22Rv1 (cell line): ENCODE measurements around the gene ALS2.

ENCODE experiments used
- H3K27ac ChIP-seq: fragments of 450-650 bp; 2 replicates; pipeline ENCODE4 v1.5.1; 2017
- ZFX ChIP-seq: fragments of 450-650 bp; IDR thresholded peaks from 2 replicates; pipeline ENCODE4 v1.6.1; 2017; ENCODE audit warnings: antibody characterized with exemption, borderline replicate concordance
- TF ChIP-seq, protein P1 (sequence below): fragments of 450-650 bp; IDR thresholded peaks from 2 replicates; pipeline ENCODE4 v1.5.1; 2017; ENCODE audit warnings: mild to moderate bottlenecking

The ALS2 gene

DNA sequence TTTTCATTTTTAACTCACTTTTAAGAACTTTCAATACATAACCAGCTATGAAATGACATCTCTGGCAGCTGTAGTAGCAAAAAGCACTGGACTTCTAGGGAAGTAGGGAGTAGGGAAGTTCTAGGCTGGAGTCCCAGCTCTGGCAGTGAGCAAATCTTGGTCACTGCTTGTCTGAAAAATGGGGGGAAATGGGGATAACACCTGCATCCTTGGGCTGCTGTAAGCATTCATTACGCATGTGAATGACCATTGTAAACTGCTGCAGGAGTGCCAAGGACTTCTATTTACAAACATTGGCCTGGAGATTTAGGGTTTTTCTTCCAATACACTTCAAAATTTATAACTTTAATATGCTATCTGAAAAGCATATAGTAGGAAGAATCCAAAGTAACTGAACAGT lies 81.3 kb downstream of the ALS2 start:
- TF ChIP-seq, protein P1, sequence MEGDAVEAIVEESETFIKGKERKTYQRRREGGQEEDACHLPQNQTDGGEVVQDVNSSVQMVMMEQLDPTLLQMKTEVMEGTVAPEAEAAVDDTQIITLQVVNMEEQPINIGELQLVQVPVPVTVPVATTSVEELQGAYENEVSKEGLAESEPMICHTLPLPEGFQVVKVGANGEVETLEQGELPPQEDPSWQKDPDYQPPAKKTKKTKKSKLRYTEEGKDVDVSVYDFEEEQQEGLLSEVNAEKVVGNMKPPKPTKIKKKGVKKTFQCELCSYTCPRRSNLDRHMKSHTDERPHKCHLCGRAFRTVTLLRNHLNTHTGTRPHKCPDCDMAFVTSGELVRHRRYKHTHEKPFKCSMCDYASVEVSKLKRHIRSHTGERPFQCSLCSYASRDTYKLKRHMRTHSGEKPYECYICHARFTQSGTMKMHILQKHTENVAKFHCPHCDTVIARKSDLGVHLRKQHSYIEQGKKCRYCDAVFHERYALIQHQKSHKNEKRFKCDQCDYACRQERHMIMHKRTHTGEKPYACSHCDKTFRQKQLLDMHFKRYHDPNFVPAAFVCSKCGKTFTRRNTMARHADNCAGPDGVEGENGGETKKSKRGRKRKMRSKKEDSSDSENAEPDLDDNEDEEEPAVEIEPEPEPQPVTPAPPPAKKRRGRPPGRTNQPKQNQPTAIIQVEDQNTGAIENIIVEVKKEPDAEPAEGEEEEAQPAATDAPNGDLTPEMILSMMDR = no peak
- no peak for TF ChIP-seq ZFX
- no peak overlapping the region for H3K27ac ChIP-seq

DNA sequence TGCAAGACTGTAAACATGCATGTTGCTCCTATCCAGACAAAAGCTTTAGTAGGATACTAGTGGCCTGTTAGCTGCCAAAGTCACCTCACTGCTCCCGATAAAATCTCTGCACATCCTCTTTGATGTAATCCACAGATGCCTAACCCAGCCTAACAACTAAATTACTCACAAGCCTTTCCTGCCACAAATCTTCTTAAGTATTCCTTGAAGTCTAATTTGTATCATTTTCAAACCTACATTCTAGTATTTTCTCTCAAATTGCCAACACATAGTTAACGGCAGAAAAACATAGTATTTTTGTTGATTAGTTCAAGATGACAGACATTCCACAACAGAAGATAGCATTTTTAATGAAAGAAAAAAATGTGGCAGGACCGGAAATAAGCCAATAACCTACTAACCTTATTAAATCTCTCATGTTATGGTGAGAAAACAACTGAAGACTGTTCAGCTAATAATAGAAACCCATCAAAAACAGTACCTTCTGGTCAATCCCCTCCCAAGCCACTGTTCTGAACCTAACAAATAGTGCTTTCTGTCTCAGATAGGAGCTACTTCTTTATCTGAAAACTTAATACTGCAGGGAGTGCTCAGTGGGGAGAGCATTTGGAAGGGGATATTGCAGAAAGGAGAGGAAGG lies 82.0 kb downstream of the ALS2 start, which contains the start of gene MPP4:
MPP4 (minus strand) TSS at position 57 of the 639 bp plus-strand sequence. CDS start 4,690 bp downstream, outside the sequence.
- TF ChIP-seq, protein P1 = no peak
- TF ChIP-seq ZFX = no peak
- H3K27ac ChIP-seq = no peak within 1 kb of the TSS

DNA sequence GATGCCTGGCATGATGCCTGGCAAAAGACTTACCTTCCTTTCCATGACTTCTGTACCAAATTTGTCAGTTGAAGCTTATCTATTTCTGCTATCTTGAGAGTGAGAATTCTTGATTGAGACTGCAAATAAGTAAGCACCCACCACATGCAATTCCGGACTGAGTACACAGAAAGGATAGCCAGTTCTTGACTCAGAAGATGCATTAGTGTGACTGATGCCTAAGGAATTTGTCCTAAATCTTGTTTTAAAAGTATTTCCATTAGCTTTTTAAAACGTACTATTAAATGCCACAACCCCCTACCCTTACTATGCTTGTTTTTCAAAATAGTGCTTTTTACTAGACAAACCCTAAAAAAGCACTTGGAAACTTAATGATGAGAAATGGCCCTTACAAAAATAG lies 82.8 kb downstream of the ALS2 start:
- H3K27ac ChIP-seq = no peak overlapping the region
- TF ChIP-seq, protein P1 = no peak
- no peak for TF ChIP-seq ZFX

DNA sequence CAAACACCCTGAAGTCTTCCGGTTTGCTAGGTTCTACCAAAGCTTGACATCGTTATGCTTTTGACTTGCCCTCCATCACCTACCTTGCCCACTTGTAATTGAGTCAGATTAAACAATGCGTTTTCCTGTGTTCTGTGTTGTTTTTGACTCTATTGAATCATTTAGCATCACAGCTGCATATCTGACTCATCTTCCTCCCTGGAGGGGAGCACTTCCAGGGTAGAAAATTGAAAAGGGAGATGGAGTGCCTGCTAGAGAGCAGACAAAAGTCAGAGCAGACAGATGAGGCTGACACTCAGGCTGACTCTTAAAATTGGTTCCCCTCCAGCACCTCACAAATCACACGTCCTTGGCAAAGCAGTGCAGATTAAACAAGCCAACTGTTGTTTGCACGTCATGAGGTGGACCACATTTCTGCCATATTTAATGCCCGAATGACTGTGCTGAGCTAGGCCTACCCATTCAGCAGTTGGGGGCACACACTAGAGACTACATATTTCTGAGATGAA lies 84.5 kb downstream of the ALS2 start:
- TF ChIP-seq, protein P1 = no peak
- no peak for TF ChIP-seq ZFX
- H3K27ac ChIP-seq = no peak overlapping the region

DNA sequence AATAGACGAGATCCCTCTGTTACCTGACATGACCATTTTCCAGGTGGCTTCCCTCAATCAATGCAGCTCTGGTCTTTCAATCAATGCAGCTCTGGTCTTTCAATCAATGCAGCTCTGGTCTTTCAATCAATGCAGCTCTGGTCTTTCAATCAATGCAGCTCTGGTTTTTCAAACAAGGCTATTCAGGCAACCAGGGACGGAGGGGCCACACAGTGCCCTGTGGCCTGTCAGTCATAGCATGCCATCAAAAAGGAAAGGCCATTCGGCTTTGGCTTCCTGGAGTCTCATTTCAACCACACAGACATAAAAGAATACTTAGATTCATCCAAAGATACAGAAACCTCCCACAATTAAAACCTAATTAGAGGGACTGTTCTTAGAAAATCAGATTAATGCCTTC lies 95.6 kb downstream of the ALS2 start:
- no peak overlapping the region for H3K27ac ChIP-seq
- no peak for TF ChIP-seq ZFX
- TF ChIP-seq, protein P1 = no peak

DNA sequence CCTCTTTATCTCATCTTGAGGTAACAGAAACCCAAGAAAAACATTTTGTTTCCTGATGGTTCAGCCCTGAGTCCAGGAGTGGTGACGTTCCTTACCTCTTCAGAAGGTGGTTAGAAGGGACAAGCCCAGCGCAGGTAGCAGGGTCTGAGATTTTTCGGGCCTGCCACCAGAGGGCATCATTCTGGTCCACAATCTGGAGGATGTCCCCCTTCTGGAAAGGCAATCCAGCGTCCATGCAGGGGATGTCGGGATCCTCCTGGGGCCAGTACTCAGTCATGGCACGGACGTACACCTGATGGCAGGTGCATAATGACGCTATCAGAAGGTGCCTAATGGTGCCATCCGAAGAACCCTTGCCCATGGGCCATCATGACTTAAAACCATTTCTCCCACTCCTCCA lies 100.0 kb downstream of the ALS2 start:
- TF ChIP-seq, protein P1 = peak; percentile 61
- TF ChIP-seq ZFX = no peak
- no peak overlapping the region for H3K27ac ChIP-seq

DNA sequence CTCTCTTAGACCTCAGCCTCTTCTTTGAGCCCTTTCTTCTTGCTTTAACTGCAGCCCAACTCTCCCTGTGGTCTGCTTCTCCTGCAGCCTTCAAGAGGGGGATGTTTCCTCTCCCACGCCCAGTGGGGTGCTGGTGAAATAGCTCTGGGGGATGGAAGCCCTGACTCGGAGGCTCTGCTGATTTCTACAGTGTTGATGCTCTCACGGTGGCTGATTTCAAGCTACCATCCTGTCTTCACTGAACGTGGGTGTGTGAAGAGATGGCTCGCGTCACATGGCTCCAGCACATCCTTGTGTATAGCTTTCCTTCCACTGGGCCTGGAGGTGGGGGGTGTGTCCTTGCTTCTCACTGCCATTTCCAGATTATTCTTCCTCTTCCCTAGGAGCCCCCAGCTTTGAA lies 102.3 kb downstream of the ALS2 start:
- TF ChIP-seq ZFX = no peak
- TF ChIP-seq, protein P1 = no peak
- no peak overlapping the region for H3K27ac ChIP-seq
